Panc1 (cell line): ENCODE results near the gene CDK6. TPM values are rescaled to one million over a fixed set of nuclear protein-coding genes. Genes with fewer than 3 reads are reported as not detected.

ENCODE experiments used
- ATAC-seq: fragments of 200-7000 bp; cut with Tn5 transposase; 2 replicates; pipeline ENCODE4 v1.9.1; 2020; ENCODE audit warnings: mild to moderate bottlenecking, moderate library complexity
- BruUV-seq: library from RNA; stranded (reverse); fragments of 400-500 nt; replicated peaks from 2 replicates; lab custom pipeline; 2021; lab: Mats Ljungman, UMichigan
- CTCF ChIA-PET: fragments of 300-600 bp; sonication (Branson Sonifier 250); formaldehyde crosslinking; loops from one replicate; lab custom pipeline; 2022; ENCODE audit warnings: antibody characterized with exemption; lab: Charles Lee
- POLR2A ChIA-PET: fragments of 300-600 bp; sonication (Branson Sonifier 250); formaldehyde crosslinking; loops from one replicate; lab custom pipeline; 2022; ENCODE audit warnings: antibody characterized with exemption; lab: Charles Lee
- DNase-seq: peaks from one replicate; pipeline ENCODE4 v3.0.0-alpha.2; 2010; ENCODE audit warnings: low read depth, low spot score
- H3K27ac ChIP-seq: 2 replicates; pipeline ENCODE4 v1.5.1; 2011; ENCODE audit warnings: mild to moderate bottlenecking, low read length, inconsistent platforms
- H3K27me3 ChIP-seq: fragments of 200-500 bp; sonication (Bioruptor generic); 2 replicates; pipeline ENCODE4 v1.6.0; 2014; ENCODE audit warnings: low read length, inconsistent platforms; ENCODE audit not compliant: control insufficient read depth, insufficient read depth
- H3K36me3 ChIP-seq: fragments of 200-500 bp; sonication (Bioruptor generic); 2 replicates; pipeline ENCODE4 v1.5.1; 2014; ENCODE audit warnings: inconsistent platforms, mild to moderate bottlenecking, low read length, moderate library complexity; ENCODE audit not compliant: control insufficient read depth, insufficient read depth
- H3K4me1 ChIP-seq: 2 replicates; pipeline ENCODE4 v1.5.1; 2011; ENCODE audit warnings: inconsistent platforms, mild to moderate bottlenecking, low read length, moderate library complexity; ENCODE audit not compliant: control insufficient read depth, insufficient read depth
- H3K4me3 ChIP-seq, 2 experiments: 2 replicates each; pipeline ENCODE4 v1.5.1; 2011 to 2012; ENCODE audit warnings: low read depth in 2 of 2, low read length in 2 of 2, mild to moderate bottlenecking in 2 of 2, inconsistent platforms in 1 of 2, moderate library complexity in 1 of 2
- H3K9me3 ChIP-seq: fragments of 200-500 bp; sonication (Bioruptor generic); 2 replicates; pipeline ENCODE4 v1.5.1; 2014; ENCODE audit warnings: low read depth, mild to moderate bottlenecking, inconsistent platforms, low read length, moderate library complexity; ENCODE audit not compliant: control insufficient read depth, insufficient read depth
- POLR2AphosphoS5 ChIP-seq: IDR thresholded peaks from 2 replicates; pipeline ENCODE4 v1.6.1; 2012; ENCODE audit warnings: mild to moderate bottlenecking, low read depth, low read length, moderate library complexity
- SIN3A ChIP-seq: IDR thresholded peaks from 2 replicates; pipeline ENCODE4 v1.6.1; 2012; ENCODE audit warnings: low read depth, mild to moderate bottlenecking, low read length, moderate library complexity, borderline replicate concordance; ENCODE audit not compliant: insufficient read depth
- TCF7L2 ChIP-seq: IDR thresholded peaks from 2 replicates; pipeline ENCODE4 v1.6.1; 2011; ENCODE audit warnings: mild to moderate bottlenecking, low read depth, low read length, inconsistent platforms
- in situ Hi-C: cut with HindIII; loops from 2 replicates; pipeline ENCODE4 v1.10.0; 2016; ENCODE audit warnings: low sequenced_read_pairs, low pct_unique_long_range_greater_than_20kb
- intact Hi-C: fragments of 100-400 bp; cut with micrococcal nuclease; formaldehyde crosslinking; loops from one replicate; pipeline ENCODE4 v1.10.0; 2022; ENCODE audit not compliant: unreplicated experiment
- total RNA-seq: library from RNA; stranded (reverse); gene quantifications from one replicate; pipeline ENCODE4 v1.2.1, GENCODE V29; 2021; ENCODE audit not compliant: unreplicated experiment
- TF ChIP-seq, protein P1 (sequence below), 2 experiments: IDR thresholded peaks; 2 replicates each; pipeline ENCODE4 v1.6.1; 2011 to 2012; ENCODE audit warnings: low read depth in 2 of 2, control low read depth in 1 of 2, low read length in 1 of 2, mild to moderate bottlenecking in 1 of 2, moderate library complexity in 1 of 2; ENCODE audit not compliant: insufficient read depth in 1 of 2
- TF ChIP-seq, protein P2 (sequence below): fragments of 450-650 bp; IDR thresholded peaks from 2 replicates; pipeline ENCODE4 v1.5.1; 2017; ENCODE audit warnings: mild to moderate bottlenecking

CDK6 gene
- total RNA-seq, 1 experiment from 2014 or later, result 57.4 TPM

DNA sequence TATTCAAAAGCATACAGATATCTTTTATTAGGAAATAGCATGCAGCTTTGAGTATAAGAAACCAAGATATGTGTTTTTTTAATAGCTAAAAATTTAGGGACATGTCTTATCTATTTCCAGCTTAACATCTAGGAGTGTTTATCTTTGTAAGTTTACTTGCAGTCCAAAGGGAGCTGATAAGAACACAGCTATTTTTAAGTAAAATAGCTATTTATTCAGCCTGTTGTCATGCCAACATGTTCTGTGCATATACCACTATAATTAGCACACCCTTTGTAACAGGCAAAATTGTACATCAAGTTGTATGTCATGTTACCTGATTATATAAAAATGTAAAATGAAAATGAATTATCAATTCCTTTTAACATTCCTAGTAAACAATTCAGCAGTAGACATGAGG lies 275.8 kb downstream of the CDK6 start:
- no peaks in the 10 kb centered on the region for H3K9me3 ChIP-seq
- peaks cover 13% of the 10 kb centered on the region; the same call in 1 of the 2 replicates for H3K36me3 ChIP-seq
- BruUV-seq, result no TSS peak
- DNase-seq, result no peak
- ChIA-PET POLR2A (no interaction called here), CTCF (no interaction called here)
- TF ChIP-seq, protein P1, sequence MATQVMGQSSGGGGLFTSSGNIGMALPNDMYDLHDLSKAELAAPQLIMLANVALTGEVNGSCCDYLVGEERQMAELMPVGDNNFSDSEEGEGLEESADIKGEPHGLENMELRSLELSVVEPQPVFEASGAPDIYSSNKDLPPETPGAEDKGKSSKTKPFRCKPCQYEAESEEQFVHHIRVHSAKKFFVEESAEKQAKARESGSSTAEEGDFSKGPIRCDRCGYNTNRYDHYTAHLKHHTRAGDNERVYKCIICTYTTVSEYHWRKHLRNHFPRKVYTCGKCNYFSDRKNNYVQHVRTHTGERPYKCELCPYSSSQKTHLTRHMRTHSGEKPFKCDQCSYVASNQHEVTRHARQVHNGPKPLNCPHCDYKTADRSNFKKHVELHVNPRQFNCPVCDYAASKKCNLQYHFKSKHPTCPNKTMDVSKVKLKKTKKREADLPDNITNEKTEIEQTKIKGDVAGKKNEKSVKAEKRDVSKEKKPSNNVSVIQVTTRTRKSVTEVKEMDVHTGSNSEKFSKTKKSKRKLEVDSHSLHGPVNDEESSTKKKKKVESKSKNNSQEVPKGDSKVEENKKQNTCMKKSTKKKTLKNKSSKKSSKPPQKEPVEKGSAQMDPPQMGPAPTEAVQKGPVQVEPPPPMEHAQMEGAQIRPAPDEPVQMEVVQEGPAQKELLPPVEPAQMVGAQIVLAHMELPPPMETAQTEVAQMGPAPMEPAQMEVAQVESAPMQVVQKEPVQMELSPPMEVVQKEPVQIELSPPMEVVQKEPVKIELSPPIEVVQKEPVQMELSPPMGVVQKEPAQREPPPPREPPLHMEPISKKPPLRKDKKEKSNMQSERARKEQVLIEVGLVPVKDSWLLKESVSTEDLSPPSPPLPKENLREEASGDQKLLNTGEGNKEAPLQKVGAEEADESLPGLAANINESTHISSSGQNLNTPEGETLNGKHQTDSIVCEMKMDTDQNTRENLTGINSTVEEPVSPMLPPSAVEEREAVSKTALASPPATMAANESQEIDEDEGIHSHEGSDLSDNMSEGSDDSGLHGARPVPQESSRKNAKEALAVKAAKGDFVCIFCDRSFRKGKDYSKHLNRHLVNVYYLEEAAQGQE (IDR thresholded peaks at IDR 0.05; ENCODE audit: insufficient read depth in 1 of 2, low read depth in 2 of 2, low read length in 1 of 2), result no peak
- TF ChIP-seq SIN3A (no peak), POLR2AphosphoS5 (no peak), TCF7L2 (no peak)
- TF ChIP-seq, protein P2, sequence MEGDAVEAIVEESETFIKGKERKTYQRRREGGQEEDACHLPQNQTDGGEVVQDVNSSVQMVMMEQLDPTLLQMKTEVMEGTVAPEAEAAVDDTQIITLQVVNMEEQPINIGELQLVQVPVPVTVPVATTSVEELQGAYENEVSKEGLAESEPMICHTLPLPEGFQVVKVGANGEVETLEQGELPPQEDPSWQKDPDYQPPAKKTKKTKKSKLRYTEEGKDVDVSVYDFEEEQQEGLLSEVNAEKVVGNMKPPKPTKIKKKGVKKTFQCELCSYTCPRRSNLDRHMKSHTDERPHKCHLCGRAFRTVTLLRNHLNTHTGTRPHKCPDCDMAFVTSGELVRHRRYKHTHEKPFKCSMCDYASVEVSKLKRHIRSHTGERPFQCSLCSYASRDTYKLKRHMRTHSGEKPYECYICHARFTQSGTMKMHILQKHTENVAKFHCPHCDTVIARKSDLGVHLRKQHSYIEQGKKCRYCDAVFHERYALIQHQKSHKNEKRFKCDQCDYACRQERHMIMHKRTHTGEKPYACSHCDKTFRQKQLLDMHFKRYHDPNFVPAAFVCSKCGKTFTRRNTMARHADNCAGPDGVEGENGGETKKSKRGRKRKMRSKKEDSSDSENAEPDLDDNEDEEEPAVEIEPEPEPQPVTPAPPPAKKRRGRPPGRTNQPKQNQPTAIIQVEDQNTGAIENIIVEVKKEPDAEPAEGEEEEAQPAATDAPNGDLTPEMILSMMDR, result no peak
- no peak for ATAC-seq
- intact Hi-C loops, result no loop called here
- H3K4me3 ChIP-seq, result no peak overlapping the region
- H3K27ac ChIP-seq, result no peak overlapping the region
- no peaks in the 10 kb centered on the region for H3K27me3 ChIP-seq
- in situ Hi-C loops, result no loop called here
- no peaks in the 10 kb centered on the region for H3K4me1 ChIP-seq

DNA sequence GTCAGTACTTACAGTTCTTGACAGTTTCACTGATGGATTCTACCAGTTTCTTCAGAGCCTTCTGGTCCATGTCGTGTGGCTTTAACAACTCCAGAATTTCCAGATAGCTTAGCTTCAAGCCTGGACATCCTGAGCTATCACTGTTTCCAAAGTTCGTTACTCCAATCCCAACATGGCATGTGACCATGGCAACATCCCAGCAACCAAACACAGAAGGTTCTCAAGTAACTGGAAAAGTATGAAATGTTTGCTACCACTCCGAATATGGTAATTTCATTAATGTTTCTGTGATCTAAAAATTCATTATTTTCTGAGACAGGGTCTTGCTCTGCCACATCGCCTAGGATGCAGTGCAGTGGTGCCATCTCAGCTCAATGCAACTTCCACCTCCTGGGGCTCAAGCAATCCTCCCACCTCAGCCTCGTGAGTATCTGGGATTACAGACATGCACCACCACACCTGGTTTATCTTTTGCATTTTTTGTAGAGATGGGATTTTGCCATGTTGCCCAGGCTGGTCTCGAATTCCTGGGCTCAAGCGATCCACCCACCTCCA lies 278.5 kb downstream of the CDK6 start:
- POLR2A ChIA-PET, result interaction anchor here (0.6 kb wide), 1 partner anchor 425 kb away, joined by 5 read pairs; no protein-coding TSS in a partner anchor
- Histone ChIP-seq H3K9me3 (no peaks in the 10 kb centered on the region), H3K36me3 (peaks cover 12% of the 10 kb centered on the region; the same call in 1 of the 2 replicates), H3K27ac (no peak overlapping the region), H3K4me1 (no peaks in the 10 kb centered on the region), H3K4me3 (no peak overlapping the region), H3K27me3 (no peaks in the 10 kb centered on the region)
- TF ChIP-seq SIN3A, result no peak
- CTCF ChIA-PET, result no interaction called here
- in situ Hi-C loops, result no loop called here
- no TSS peak for BruUV-seq
- no peak for ATAC-seq
- no peak for DNase-seq
- intact Hi-C loops, result no loop called here

DNA sequence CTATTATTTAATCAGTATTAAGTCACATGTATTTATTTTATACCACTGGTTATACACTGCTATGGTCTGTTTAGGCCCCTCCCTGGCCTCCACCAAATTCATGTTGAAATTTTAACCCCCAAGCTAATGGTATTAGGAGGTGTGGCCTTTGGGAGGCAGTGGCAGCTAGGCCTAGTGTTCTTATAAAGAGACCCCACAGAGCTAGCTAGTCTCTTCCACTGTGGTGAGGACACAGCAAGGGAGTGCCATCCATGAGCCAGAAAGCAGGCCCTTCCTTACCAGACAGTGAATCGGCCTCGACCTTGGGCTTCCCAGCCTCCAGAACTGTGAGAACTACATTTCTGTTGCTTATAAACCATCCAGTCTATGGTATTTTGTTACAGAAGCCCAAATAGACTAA lies 279.1 kb downstream of the CDK6 start:
- CTCF ChIA-PET, result no interaction called here
- no peaks in the 10 kb centered on the region for H3K4me1 ChIP-seq
- H3K36me3 ChIP-seq, result peaks cover 6% of the 10 kb centered on the region; the same call in 1 of the 2 replicates
- no peak overlapping the region for H3K4me3 ChIP-seq
- DNase-seq, result no peak
- TF ChIP-seq, protein P1 (IDR thresholded peaks at IDR 0.05; ENCODE audit: insufficient read depth in 1 of 2, low read depth in 2 of 2, low read length in 1 of 2), result no peak
- no peak for TF ChIP-seq TCF7L2
- no peak for TF ChIP-seq SIN3A
- TF ChIP-seq, protein P2, result no peak
- TF ChIP-seq POLR2AphosphoS5, result no peak
- H3K27me3 ChIP-seq, result no peaks in the 10 kb centered on the region
- no peaks in the 10 kb centered on the region for H3K9me3 ChIP-seq
- intact Hi-C loops (no loop called here), in situ Hi-C loops (no loop called here)
- no peak overlapping the region for H3K27ac ChIP-seq
- POLR2A ChIA-PET, result no interaction called here
- peak; percentile 37; the same call in 1 of the 2 replicates for ATAC-seq
- no TSS peak for BruUV-seq
